Omental fat pad (tissue), 4 donors: Measurements from ENCODE around the gene DENND5A. TPM values are rescaled to one million over a fixed set of nuclear protein-coding genes. Genes with fewer than 3 reads are reported as not detected.

Experiments used
- ATAC-seq: fragments of 150-250 bp; one replicate; pipeline ENCODE4 v1.9.1; 2016; ENCODE audit warnings: mild to moderate bottlenecking, moderate library complexity; ENCODE audit not compliant: low FRiP score
- DNase-seq: peaks from one replicate; pipeline ENCODE4 v3.0.0-alpha.2; 2019; ENCODE audit warnings: low spot score
- CTCF ChIP-seq, 3 donors: fragments of 450-650 bp; IDR thresholded peaks; one replicate each; pipeline ENCODE4 v1.5.1; 2016 to 2017; ENCODE audit warnings: antibody characterized with exemption in 3 of 3, mild to moderate bottlenecking in 3 of 3, moderate library complexity in 2 of 3
- total RNA-seq, 4 donors: library from RNA; depleted of rRNA; stranded (reverse); fragments of >200 nt; gene quantifications; one replicate each; pipeline ENCODE4 v1.1.0, GENCODE V29; 2016

The DENND5A gene
- total RNA-seq, 4 donors from 2014 or later: 113 to 163 (median 121) TPM

- DNase-seq (no peak), ATAC-seq (no peak)
- TF ChIP-seq CTCF (IDR thresholded peaks at IDR 0.05): no peak
Observed at GRCh38 chr11:9153651-9154050, 111.5 kb downstream of the DENND5A start.

- ATAC-seq (no peak), DNase-seq (no peak)
- no peak for TF ChIP-seq CTCF (IDR thresholded peaks at IDR 0.05)
Observed at GRCh38 chr11:9151631-9152030, 113.5 kb downstream of the DENND5A start.

GRCh38 chr11:9150926-9151325, 114.2 kb downstream of the DENND5A start:
- no peak for TF ChIP-seq CTCF (IDR thresholded peaks at IDR 0.05)
- DNase-seq (no peak), ATAC-seq (no peak)

- ATAC-seq: no peak
- TF ChIP-seq CTCF (IDR thresholded peaks at IDR 0.05): no peak
- DNase-seq: no peak
Observed at GRCh38 chr11:9150501-9150900, 114.6 kb downstream of the DENND5A start.

- TF ChIP-seq CTCF (IDR thresholded peaks at IDR 0.05): no peak
- ATAC-seq (no peak), DNase-seq (no peak)
Observed at GRCh38 chr11:9148727-9149126, 116.4 kb downstream of the DENND5A start.

GRCh38 chr11:9148035-9148434, 117.1 kb downstream of the DENND5A start:
- DNase-seq (no peak), ATAC-seq (no peak)
- TF ChIP-seq CTCF (IDR thresholded peaks at IDR 0.05): no peak

- no peak for ATAC-seq
- no peak for TF ChIP-seq CTCF (IDR thresholded peaks at IDR 0.05)
- no peak for DNase-seq
Observed at GRCh38 chr11:9146477-9146876, 118.7 kb downstream of the DENND5A start.
